Lung microvascular endothelial cell (primary cell): ENCODE data around the gene TIMP2. TPM values are rescaled to one million over a fixed set of nuclear protein-coding genes. Genes with fewer than 3 reads are reported as not detected.
A peak's percentile ranks its signal among the peaks of the same experiment; 100 is the strongest.
"Not testable (repeated sequence)": the region's sequence is repeated elsewhere in the genome, so short reads cannot be mapped to it uniquely, and the experiment has no call there.

ENCODE experiments used
- DNase-seq, 2 donors: peaks; one replicate each; pipeline versions ENCODE4 v3.0.0 to v3.0.0-alpha.2; 2010; ENCODE audit warnings: low read depth in 2 of 2
- total RNA-seq: library from RNA; depleted of rRNA; stranded (reverse); fragments of >200 nt; gene quantifications from 2 replicates; pipeline ENCODE4 v1.2.1, GENCODE V29; 2014

TIMP2 gene
- total RNA-seq, 1 donor from 2014 or later: 69.2 TPM

DNA sequence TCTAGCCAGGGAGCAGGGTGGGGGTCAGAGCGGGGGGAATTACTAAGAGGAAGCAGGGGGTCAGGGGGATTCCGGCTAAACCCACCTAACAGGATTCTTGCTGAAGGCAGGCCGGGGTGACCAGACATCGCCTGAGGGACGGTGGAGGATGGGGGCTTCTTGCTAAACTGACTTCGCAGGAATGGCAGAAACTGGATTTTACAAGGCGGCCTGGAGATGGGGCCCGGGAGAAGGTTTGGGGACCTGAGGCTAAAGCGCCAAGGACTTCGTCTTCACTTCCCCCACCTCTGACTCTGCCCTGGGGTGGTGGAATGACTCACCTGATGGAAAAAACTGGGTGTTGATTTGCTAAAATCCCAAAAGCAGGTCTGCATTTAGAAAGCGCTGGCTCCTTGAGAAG lies 31.1 kb upstream of the TIMP2 start:
- no peak for DNase-seq

DNA sequence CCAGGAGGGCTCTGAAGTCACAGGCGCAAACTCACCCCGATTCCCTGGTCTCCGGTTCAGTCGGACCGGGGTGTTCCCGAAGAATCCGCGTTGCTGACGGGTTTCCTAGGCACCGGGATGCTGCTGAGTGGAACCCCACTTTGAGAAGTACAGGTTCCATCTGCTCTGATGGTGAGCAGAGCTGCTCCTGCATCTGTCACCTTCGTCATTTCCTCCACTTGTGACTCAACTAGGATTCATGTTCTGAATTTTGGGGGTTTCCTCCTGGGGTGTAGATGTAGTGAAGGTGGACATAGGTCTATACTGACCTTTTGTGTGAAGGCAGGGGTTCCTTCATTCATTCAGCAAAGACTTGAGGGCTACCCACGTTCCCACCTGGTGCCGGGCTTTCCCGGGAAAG lies 29.5 kb upstream of the TIMP2 start:
- no peak for DNase-seq

- no peak for DNase-seq
Measured at GRCh38 chr17:78953356-78954350, 28.5 kb upstream of the TIMP2 start.

DNA sequence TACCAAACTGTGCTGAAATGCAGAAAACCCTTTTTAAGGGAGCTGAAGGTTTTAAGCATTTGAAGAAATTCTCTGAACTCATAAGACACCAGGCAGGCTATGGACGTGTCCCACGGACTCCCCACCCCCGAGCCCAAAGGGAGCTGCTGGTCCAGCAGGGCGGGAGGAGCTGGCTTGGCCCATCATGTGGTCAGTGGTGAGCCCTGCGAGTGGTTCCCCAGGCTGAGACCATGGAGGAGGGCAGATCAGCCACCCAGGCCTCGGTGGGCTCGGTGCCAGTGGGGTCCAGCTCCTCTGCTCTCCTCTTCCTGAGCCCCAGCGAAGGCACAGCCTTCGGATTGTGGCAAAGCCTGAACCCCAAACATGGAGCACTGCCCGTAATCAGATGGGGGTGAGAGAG lies 27.5 kb upstream of the TIMP2 start:
- no peak for DNase-seq

GRCh38 chr17:78951967-78952551 lies 26.9 kb upstream of the TIMP2 start:
- no peak for DNase-seq

- DNase-seq: no peak
Measured at GRCh38 chr17:78950870-78951269, 25.7 kb upstream of the TIMP2 start.

DNA sequence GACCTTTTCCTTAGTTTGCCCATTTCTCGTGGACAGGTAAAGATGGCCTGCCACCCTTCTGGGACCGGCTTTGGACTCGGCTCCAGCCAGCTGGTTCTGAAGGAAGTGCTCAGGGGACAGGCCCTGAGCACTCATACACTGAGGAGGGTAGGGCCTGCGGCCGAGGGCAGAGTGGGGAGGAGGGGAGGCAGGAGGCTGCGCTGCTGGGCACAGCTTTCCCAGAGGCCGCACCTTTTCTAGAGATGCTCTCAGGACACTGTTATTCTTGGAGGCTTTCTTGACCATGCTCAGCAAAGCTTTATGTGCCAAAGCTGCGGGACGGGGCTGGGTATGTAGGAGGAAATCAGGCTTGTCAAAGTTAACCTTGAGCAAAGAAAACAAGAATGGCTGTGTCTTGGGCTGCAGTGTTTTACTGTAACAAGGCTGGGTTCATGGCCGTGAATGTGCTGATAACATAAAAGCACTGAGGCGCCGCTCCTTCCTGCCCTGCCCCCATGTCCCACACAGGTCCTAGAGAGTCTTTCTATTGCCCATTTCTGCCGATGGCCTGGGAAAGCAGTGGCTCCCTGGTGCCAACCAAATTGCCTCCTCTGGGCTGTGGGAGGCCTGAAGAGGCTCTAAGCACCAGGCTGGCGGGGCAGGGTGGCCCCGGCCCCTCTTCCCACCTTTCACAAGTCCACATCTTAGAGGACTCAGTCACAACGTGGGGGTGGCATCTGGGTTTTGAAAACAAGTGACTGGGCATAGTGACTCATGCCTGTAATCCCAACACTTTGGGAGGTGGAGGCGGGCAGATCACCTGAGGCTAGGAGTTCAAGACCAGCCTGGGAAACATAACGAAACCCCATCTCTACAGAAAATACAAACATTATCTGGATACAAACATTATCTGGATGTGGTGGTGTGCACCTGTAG lies 22.3 kb upstream of the TIMP2 start:
- DNase-seq: no peak

DNA sequence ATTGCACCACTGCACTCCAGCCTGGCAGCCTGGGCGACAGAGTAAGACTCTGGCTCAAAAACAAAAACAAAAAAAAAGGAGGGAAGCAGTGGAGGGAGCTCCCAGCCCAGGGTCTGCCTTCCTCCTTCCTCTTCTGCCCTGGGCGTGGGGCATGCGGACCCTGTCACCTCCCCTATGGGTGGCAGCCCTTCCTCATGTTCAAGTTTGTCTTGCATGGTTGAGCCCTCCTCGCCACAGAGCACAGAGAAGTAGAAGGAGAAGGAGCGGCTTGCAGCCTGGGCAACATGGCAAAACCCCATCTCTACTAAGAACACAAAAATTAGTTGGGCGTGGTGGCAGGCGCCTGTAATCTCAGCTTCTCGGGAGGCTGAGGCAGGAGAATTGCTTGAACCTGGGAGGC lies 21.4 kb upstream of the TIMP2 start:
- DNase-seq: no peak

DNA sequence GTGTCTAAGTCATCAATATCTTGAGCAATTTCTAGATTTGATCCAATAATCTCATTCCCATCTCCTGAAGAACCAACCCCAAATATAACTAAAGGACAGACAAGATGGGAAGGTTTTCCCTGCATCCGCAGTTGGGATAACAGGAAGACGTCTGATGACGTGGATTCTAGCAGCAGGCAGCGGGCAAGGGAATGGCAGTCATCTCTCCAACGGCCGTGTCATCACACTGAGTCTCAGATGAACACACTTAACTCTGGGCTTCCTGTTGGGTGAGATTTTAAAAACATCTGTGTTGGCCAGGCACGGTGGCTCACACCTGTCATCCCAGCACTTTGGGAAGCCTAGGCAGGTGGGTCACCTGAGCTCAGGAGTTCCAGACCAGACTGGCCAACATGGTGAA lies 20.9 kb upstream of the TIMP2 start:
- DNase-seq: no peak

- not testable (repeated sequence) for DNase-seq
Measured at GRCh38 chr17:78945455-78945854, 20.3 kb upstream of the TIMP2 start.

- no peak for DNase-seq
Measured at GRCh38 chr17:78944956-78945355, 19.8 kb upstream of the TIMP2 start.

DNA sequence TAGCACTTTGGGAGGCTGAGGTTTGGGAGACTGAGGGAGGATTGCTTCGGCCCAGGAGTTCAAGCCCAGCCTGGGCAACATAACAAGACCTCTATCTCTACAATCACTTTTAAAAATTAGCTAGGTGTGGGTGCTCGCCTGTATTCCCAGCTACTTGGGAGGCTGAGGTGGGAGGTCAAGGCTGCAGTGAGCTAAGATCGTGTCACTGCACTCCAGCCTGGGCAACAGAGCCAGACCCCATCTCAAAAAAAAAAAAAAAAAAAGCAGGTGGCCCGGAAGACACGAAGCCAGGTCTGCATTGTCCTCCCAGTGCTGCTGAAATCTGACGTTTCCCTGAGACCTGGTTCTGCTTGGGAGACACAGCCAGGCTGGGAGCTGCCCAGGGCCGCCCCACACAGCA lies 18.8 kb upstream of the TIMP2 start:
- DNase-seq: no peak

GRCh38 chr17:78940708-78941107 lies 15.5 kb upstream of the TIMP2 start:
- no peak for DNase-seq

GRCh38 chr17:78940258-78940657 lies 15.1 kb upstream of the TIMP2 start:
- no peak for DNase-seq

- peak in 1 of 2 donors; percentile 34 for DNase-seq
Measured at GRCh38 chr17:78939615-78940014, 14.4 kb upstream of the TIMP2 start.

GRCh38 chr17:78937561-78937960 lies 12.4 kb upstream of the TIMP2 start:
- no peak for DNase-seq

DNA sequence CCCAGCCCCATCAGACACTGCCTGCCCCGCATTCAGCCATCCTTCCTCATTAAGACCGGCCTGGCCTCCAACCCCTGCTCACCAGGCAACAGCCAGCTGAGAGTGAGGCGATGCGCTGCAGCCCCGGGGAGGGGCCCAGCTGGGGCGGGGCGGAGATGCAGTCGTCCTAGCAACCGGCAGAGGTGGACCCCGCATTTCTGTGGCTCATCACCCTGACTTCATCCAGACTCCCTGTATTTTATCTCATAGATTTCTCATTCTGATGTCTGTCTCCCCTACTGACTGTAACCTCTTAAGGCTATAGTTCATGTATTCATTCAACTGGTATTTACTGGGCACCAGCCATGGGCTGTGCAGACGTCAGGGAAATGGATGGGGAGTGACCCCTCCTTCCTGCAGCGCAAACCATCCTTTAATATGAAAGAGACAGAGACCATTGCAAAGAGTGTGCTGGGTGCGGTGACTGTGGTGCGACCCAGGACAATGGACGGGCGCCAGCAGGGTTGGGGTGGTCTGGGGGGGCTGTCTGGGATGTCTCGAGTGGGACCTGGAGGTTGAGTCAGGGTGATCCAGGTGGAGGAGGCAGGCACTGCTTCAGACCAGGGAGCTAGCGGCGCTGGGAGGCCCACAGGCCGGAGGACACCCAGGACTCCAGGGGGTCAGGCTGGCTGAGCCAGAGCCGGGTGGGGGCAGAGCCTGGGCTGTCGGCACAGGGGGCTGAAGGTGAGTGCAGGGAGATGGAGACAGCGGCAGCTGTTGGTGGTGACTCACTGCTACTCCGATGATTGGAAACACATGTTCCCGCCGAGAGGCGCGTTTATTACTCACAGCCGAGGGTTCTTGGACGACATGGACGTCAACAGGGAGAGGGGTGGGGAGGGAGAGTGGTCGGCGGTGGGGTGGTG lies 10.5 kb upstream of the TIMP2 start:
- peak; percentile 69 to 91 for DNase-seq

DNA sequence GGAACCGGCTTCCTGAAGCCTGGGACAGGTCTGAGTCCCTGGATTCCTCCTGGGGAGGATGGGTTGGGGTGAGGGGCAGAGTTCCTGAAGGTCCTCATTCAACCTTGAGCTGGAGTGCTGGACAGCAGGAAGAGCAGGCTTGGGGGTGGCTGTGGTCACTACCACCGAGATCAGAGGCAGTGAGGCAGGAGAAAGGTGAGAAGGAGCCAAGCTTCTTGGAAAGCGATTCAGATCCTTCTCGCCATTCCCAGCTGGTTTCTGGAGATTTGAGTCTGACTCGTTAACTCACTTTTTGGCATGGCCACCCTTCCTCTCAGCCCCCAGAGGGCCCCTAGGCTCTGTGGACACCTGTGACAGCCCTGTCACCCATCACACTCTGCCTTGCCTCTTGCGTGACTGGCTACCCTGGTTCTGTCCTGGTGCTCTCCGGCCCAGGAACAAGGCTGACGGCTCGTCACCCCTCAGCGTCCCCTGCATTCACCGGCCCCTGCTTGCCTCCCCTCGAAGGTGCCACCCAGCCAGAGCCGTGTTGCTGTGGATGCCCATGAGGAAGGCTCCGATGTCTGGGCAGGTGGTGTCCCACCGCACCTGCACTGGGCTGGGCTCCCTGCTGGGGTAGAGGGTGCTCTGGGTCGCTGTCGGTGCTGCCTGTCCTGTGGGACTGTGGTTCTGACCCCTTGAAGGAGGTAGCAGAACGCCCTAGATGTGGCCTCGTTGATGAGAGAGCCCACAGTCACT lies 9.7 kb upstream of the TIMP2 start:
- DNase-seq: no peak

- DNase-seq: peak; percentile 87 to 95
Measured at GRCh38 chr17:78933959-78934568, 8.9 kb upstream of the TIMP2 start.
